VCaP (cell line): Measurements from ENCODE around the gene MIPEP.
"Not testable (repeated sequence)": the region's sequence is repeated elsewhere in the genome, so short reads cannot be mapped to it uniquely, and the experiment has no call there.

ENCODE experiments used
- H3K27ac ChIP-seq: fragments of 450-650 bp; 2 replicates; pipeline ENCODE4 v1.5.1; 2017
- TF ChIP-seq, protein P1 (sequence below): fragments of 450-650 bp; conservative IDR thresholded peaks from 2 replicates; pipeline ENCODE4 v1.5.1; 2017; ENCODE audit warnings: mild to moderate bottlenecking, moderate library complexity

Gene MIPEP

DNA sequence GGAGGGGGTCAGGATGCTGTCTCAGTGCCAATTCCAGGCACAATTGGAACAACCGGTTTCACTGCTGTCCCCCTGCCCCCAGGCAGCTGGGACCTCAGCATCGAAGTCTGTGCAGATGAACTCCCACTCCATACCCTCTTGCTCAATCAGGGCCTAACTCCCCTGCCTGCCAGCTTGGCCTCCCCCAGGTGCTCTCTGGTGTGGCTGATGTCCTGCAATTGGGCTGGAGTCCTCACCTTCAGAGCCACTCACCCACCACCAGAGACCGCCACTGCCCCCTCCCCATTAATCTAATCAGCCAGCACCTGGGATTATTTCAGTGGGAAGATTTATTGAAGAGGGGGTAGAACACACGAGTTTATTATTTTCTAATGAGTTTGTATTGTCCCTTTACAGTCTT is 118.8 kb downstream of the MIPEP start:
- no peak overlapping the region for H3K27ac ChIP-seq
- TF ChIP-seq, protein P1, sequence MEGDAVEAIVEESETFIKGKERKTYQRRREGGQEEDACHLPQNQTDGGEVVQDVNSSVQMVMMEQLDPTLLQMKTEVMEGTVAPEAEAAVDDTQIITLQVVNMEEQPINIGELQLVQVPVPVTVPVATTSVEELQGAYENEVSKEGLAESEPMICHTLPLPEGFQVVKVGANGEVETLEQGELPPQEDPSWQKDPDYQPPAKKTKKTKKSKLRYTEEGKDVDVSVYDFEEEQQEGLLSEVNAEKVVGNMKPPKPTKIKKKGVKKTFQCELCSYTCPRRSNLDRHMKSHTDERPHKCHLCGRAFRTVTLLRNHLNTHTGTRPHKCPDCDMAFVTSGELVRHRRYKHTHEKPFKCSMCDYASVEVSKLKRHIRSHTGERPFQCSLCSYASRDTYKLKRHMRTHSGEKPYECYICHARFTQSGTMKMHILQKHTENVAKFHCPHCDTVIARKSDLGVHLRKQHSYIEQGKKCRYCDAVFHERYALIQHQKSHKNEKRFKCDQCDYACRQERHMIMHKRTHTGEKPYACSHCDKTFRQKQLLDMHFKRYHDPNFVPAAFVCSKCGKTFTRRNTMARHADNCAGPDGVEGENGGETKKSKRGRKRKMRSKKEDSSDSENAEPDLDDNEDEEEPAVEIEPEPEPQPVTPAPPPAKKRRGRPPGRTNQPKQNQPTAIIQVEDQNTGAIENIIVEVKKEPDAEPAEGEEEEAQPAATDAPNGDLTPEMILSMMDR: no peak

DNA sequence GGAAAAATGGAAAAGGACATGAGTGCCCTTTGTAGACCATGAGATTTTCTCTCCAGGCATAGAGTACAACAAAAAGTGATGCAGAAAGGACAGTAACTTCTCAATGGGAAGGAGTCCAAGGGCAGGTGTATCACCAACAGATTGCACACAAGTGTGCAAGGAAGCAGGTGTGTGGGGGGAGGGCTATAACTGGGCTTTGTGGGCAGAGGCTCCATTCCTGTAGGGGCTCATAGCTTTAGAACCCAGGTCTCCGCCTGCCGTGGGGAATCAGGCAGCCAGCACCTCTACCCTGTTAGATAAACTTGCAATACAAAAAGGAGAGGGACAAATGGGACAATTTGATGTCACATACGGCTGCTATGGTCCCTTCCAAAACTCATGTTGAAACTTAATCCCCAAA is 119.8 kb downstream of the MIPEP start:
- no peak overlapping the region for H3K27ac ChIP-seq
- TF ChIP-seq, protein P1: no peak

DNA sequence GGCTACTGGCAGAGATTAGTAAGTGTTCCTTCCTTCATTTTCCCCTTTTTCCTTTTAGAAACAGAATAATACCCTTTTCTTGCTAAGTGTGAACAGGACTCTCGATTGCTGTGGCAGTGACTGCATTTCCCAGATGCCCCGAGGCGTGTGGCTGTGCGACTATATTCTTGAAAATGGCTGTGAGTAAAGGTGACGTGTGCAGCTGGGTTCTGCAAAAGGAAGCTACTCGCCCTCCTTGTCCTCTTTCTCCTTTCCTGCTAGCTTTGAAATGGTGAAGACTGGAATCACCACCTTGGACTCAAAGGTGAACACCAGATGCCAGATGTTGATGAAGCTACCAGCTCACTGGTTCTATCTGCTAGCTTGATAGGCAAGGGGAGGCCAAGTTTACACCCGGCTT is 121.4 kb downstream of the MIPEP start:
- TF ChIP-seq, protein P1: no peak
- no peak overlapping the region for H3K27ac ChIP-seq

DNA sequence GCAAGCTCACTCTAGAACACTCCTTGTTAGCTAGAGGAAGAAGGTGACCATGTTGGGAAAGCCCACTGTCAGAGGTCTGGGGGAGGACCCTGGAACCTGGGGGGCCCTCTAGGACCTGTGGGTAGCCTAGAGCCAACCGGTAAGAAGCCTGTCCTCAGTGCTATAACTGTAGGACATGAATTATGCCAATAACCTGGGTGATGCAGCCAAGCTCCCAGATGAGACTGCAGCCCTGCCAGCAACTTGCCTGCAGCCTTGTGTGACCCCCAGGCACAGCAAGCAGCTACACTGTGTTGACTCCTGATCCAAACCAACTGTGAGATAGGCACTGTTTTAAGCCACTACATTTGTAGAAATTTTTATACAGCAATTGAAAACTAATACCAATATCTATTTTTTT is 122.3 kb downstream of the MIPEP start:
- TF ChIP-seq, protein P1: no peak
- H3K27ac ChIP-seq: no peak overlapping the region

DNA sequence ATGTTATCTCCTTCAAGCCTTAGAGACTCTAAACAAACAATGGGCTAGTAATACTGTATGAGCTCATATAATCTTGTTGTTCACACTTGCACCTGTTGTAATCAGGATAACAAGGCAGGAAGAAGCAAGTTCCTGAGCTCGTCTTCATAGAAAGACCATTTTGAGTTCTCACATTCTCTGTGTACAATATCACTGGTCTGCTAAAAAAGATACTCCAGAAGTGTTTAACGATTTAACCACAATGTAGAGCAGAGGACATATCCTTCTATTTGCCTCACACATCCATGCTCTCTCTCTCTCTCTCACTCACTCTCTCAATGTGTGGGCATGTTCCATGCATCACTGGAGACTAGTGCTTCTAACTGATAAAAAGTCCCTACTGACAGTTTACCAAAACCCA is 122.9 kb downstream of the MIPEP start:
- H3K27ac ChIP-seq: no peak overlapping the region
- TF ChIP-seq, protein P1: no peak

DNA sequence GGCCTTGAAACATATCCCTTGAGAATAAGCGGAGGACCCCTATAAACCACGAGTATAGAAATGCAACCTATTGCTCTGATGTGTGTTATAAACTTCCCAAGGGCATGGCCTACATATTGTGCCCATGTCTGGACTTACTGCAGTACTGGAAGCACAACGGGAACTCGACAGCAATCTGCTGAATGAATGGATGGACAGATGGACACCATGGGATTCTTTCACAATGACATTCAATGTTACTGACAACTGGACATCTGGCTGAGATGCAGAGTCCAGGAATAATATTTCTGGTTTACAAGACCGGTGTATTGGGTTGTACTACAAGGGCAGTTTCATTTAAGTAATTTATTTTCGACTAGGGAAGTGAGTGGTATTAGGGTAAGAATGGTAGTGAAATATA is 123.7 kb downstream of the MIPEP start:
- H3K27ac ChIP-seq: no peak overlapping the region
- TF ChIP-seq, protein P1: no peak

DNA sequence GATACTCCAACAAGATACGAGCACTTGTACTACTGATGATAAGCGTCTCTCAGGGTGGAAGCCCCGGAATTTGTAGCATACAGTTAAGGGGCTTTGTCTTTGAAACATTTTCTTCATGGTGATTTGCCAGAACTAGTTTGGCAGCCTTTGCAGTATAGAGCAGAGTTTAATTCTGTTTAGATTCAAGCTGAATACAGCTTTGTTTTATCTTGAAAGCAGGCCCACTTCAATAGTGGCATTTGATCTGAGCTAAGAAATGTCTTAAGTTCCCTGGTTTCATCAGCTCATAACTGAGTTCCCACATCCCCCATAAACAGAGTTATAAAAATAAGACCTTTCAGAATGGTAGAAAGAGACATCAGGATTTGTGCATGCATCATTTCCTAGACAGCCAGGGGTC is 125.9 kb downstream of the MIPEP start:
- TF ChIP-seq, protein P1: no peak
- H3K27ac ChIP-seq: no peak overlapping the region

DNA sequence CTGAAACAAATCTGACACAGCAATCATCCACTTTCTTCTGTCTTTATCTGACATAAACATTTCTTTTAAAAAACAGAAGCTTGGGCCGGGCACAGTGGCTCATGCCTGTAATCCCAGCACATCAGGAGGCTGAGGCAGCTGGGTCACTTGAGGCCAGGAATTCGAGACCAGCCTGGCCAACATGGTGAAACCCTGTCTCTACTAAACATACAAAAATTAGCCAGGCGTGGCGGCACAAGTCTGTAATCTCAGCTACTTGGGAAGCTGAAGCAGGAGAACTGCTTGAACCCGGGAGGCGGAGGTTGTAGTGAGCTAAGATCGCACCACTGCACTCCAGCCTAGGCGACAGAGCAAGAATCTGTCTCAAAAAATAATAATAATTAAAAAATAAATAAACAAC is 127.4 kb downstream of the MIPEP start:
- H3K27ac ChIP-seq: not testable (repeated sequence)
